ENCODE results near the gene KRTAP3-3.
"Not testable (repeated sequence)": the region's sequence is repeated elsewhere in the genome, so short reads cannot be mapped to it uniquely, and the experiment has no call there.

Gene KRTAP3-3

DNA sequence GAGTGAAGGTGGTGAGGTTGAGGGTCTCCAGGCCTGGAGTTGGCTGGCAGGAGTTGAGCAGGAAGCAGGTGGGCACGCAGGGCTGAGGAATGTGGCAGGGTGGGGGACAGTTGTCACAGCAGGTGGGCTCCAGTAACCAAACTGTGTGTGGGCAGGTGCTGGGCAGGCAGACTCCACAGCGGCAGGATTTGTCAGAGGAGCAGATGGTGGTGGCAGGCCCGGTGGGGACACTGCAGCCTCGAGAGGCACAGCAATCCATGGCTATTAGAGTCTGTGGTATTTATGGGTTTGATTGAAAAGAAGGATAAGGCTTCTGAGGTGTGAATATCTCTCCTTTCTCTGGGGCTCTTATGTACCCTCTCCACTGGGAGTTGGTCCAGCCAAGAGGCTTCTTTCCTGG is at the start of gene KRTAP3-3:
Gene KRTAP3-3 (minus strand): TSS at position 326 of the 400 bp plus-strand sequence. CDS start 67 bp downstream, at position 259.
- no peak for DNase-seq (ENCODE audit: low read depth)
- TF ChIP-seq CTCF (conservative IDR thresholded peaks at IDR 0.05; ENCODE audit: low read depth, low read length) = no peak
- no peak within 1 kb of the TSS for H3K4me3 ChIP-seq (ENCODE audit: low read depth, low read length)

- TF ChIP-seq CTCF (conservative IDR thresholded peaks at IDR 0.05; ENCODE audit: low read depth, low read length) = no peak
- no peak overlapping the region for H3K4me3 ChIP-seq (ENCODE audit: low read depth, low read length)
- no peak for DNase-seq (ENCODE audit: low read depth)
These were observed 49.0 kb upstream of the KRTAP3-3 start for GRCh38 chr17:41042953-41043352.

DNA sequence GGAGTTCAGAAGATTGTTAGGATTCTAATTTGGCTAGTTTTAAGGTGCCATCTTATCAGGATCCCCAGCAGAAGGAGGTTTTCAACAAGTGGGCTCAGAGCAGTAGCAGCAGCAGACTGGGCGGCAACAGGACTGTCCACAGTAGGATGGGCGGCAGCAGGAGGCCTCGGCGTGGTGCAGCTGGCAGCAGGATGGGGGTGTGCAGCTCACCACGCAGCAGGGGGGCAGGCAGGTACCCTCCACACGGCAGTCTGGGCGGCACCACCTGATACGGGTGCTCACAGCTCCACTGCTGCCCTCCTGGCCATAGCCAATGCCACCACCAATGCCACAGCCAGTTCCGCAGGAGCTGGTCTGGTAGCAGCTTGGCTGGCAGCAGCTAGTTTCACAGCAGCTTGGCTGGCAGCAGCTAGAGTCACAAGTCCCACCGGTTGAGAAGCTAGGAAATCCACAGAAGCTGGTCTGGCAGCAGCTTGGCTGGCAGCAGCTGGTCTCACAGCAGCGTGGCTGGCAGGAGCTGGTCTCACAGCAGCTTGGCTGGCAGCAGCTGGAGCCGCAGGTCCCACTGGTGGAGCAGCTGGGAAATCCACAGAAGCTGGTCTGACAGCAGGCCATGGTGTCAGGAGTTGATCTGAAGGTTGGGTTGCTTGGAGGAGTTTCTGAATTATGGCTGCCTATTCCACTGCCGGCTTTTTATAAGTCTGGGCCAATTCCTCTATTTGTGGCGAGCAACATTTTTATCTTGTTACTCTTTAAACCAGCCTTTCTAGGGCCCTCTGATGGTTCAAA is 47.0 kb upstream of the KRTAP3-3 start, which contains the start of gene KRTAP1-1:
Gene KRTAP1-1 (minus strand): TSS at position 668 of the 789 bp plus-strand sequence. CDS start 53 bp downstream, at position 615.
- not testable (repeated sequence) for H3K4me3 ChIP-seq (ENCODE audit: low read depth, low read length)
- DNase-seq (ENCODE audit: low read depth) = peak; percentile 17

- no peak for DNase-seq (ENCODE audit: low read depth)
- no peak overlapping the region for H3K4me3 ChIP-seq (ENCODE audit: low read depth, low read length)
- TF ChIP-seq CTCF (conservative IDR thresholded peaks at IDR 0.05; ENCODE audit: low read depth, low read length) = no peak
These were observed 43.9 kb upstream of the KRTAP3-3 start for GRCh38 chr17:41037853-41038350.

DNA sequence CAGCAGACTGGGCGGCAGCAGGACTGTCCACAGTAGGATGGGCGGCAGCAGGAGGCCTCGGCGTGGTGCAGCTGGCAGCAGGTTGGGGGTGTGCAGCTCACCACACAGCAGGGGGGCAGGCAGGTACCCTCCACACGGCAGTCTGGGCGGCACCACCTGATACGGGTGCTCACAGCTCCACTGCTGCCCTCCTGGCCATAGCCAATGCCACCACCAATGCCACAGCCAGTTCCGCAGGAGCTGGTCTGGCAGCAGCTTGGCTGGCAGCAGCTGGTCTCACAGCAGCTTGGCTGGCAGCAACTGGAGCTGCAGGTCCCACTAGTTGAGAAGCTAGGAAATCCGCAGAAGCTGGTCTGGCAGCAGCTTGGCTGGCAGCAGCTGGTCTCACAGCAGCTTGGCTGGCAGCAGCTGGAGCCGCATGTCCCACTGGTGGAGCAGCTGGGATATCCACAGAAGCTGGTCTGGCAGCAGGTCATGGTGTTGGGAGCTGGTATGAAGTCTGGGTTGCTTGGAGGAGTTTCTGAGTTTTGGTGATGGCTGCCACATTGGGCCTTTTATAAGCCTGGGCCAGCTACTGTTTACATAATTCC is 40.5 kb upstream of the KRTAP3-3 start, which contains the start of gene KRTAP1-3:
Gene KRTAP1-3 (minus strand): TSS at position 529 of the 590 bp plus-strand sequence. CDS start 53 bp downstream, at position 476.
- H3K4me3 ChIP-seq (ENCODE audit: low read depth, low read length); DNase-seq (ENCODE audit: low read depth): not testable (repeated sequence)

GRCh38 chr17:41029633-41030245 is 35.8 kb upstream of the KRTAP3-3 start, which contains the start of gene KRTAP1-4:
Gene KRTAP1-4, minus strand, starts transcription at chr17:41030195. Its CDS starts 117 bp downstream, at chr17:41030078.
- no peak for DNase-seq (ENCODE audit: low read depth)
- no peak within 1 kb of the TSS for H3K4me3 ChIP-seq (ENCODE audit: low read depth, low read length)
- no peak for TF ChIP-seq CTCF (conservative IDR thresholded peaks at IDR 0.05; ENCODE audit: low read depth, low read length)

GRCh38 chr17:41026715-41027471 is 32.9 kb upstream of the KRTAP3-3 start, which contains the start of gene KRTAP1-5:
Gene KRTAP1-5, minus strand, starts transcription at chr17:41027208. Its CDS starts 53 bp downstream, at chr17:41027155.
- DNase-seq (ENCODE audit: low read depth) = peak; percentile 79
- TF ChIP-seq CTCF (conservative IDR thresholded peaks at IDR 0.05; ENCODE audit: low read depth, low read length) = no peak
- H3K4me3 ChIP-seq (ENCODE audit: low read depth, low read length) = no peak within 1 kb of the TSS
